Stimulated activated CD8-positive, alpha-beta memory T cell treated with anti-CD3 and anti-CD28 coated beads, Interleukin-4, amount 100 ng/mL, for 1 hour (primary cell): ENCODE results near the gene ARHGAP6.

ENCODE experiments used
- DNase-seq, 2 donors: peaks; one replicate each; pipeline ENCODE4 v3.0.0-alpha.2; 2020; ENCODE audit warnings: low read depth in 2 of 2, low spot score in 1 of 2

ARHGAP6 gene

DNA sequence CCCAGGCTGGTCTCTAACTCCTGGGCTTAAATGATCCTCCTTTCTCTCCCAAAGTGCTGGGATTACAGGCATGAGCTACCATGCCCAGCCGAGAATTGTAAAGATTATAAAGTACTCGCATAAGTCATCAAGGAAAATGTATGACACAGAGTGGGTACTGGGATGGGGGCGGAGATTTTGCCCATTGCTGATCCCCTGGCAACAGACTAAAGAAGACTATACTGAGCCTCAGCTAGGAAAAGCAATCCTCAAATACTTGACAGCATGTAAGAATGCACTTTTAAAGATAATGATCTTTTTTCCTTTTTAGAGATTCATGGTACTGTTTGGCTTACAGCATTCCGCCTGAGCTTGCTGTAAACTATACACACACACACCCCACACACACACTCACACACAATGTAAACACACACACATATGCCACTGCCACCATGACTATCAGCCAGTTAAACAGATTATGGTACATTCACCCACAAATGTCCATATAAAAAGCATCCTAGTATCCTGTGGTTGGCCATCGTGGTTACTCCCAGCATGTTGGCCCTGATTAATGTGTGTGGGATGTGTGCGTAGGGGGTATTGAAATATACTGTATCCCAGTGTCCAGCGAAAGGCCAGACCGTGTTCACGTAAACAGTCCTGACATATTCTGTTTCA is 259.5 kb downstream of the ARHGAP6 start:
- DNase-seq: no peak

DNA sequence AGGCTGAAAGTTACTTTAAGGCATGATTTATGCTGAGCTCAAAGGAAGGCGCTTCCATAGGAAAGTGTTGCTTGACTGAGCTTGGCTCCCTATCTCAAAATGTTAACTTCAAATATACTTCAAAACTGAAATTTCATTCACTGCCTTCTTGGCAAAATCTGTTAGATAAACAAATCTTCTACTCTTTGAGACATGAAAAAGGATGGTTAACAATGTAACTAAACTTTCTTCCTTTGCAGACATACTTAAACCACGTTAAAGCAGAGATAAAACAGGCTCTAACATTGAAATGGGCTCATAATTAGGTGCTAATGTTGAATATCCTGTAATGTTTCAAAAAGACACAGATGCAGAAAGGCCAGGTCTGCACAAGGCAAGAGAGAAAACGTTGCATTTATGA is 262.1 kb downstream of the ARHGAP6 start:
- no peak for DNase-seq

DNA sequence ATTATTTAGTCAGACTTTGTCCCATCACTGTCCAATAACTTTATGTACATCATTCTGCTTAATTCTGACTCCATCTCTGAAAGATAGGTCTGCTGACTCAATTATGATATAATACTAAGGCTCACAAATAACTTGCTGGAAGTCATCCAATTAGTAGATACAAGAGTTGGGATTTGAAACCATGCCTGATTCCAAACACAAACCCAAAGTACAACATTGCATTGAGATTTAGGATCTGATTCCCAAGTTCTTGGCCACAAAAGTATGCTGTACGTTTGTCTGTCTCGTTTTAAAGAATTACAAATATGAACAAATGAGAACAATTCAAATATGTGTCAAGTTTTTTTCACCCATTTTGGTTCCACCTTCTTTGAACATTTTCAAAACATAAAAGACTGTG is 263.8 kb downstream of the ARHGAP6 start:
- no peak for DNase-seq

DNA sequence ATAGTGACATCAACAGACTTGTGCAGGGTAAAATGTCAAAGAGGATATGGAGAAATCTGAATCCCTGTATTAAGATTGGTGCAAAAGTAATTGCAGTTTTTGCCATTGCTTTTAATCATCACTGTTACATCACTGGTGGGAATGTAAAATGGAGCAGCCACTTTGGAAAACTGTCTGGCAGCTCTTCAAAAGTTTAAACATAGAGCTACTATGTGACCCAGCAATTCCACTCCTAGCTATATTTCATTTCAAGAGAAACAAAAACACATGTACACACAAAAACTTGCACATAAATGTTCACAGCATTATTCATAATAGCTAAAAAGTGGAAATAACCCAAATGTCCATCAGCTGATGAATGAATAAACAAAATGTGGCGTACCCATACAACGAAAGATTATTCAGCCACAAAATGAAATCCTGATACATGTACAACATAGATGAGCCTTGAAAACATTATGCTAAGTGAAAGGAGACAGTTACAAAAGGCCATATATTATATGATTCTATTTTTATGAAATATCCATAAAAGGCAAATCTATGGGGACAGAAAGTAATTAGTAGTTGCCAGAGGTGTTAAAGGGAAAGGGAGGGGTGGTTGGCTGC is 266.1 kb downstream of the ARHGAP6 start:
- no peak for DNase-seq

DNA sequence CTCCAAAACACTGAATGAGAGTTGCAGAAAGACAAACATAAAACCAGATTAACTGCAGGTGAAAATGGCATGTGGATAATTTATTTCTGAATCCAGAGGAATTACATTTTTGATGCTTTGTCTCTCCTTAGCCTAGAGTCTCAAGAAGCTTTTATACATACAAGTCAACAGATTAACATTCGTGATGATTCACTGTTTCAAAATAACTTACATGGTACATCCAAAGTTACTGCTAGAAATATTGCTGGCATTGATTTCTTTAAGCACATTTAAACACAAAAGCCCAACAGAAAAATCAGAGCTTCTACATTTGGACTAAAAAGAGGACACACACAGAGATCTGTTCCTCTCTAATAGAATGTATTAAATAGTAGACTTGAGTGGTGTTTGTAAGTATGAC is 266.9 kb downstream of the ARHGAP6 start:
- no peak for DNase-seq

DNA sequence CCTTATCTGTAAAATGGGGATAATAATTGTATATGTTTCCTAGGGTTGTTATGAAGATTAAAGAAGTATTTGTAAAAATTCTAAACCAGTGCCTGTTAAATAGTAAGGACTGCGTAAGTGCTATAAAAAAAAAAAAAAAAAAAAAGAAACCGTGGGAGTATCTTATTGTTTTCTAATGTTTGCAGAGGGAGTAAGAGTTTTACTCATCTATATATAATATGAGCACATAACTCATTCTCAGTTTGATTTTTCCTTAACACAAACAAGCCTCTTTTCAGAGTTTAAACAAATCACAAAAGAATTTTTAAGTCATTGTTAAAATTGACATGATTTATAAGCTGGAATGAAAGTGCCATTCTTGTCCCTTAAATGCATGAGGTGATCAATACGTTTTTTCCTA is 267.6 kb downstream of the ARHGAP6 start:
- no peak for DNase-seq

DNA sequence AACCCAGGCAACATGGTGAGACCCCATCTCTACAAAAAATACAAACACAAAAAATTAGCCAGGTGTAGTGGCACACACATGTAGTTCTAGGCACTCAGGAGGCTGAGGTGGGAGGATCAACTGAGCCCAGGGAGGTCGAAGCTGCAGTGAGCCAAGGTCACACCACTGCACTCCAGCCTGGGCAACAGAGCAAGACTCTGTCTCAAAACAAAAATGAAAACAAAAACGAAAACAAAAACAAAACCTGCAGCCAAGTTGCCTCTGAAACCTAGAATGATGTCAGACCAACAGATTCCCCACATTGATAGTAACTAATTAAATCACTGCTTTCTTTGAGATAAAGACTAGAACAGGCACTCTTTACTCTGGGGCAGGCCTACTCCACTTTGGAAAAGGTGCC is 268.0 kb downstream of the ARHGAP6 start:
- DNase-seq: no peak

DNA sequence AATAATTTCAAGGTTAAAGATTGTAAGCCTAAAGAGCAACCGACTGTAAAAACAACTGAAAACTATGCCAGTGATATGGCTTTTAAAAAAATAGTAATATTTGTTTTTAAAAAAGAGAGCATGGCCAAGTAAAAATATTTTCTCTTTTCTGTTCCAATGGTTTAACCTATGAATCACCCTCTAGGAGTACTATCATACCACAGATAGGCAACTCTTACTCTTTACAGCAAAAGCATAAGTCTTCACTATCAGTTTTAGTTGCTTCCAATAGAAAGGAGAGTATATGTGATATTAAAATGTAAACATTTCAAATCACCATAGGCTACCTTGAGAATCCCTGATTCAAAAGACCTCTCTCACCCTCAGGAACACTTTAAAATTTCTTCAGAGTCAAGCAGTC is 269.9 kb downstream of the ARHGAP6 start:
- DNase-seq: no peak

DNA sequence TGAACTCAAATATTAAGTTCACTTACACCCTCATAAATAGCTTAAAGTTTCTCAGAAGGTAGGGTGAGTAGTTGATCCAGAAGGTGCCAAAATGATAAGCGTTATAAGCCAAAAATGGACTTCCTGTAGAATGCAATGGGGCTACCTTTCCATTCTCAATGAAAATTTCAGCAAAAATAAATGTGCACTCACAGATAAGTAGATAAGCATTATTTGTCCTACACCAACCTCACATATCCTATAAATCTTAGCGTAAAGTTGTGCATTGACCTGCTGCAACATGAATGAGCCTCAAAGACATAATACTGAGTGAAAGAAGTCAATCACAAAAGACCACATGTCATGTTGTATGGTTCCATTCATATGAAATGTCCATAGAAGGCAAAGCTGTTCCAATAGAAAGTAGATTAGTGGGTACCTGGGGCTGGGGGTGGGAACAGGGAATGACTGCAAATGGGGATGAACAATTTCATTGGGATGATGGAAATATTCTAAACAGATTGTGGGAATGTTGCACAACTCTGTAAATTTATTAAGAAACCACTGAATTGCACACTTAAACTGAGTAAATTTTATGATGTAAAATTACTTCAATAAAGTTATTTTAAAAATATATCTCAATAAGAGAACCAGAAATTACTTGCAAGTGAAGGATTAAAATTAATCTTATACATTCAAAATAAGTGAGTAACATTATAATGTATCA is 271.6 kb downstream of the ARHGAP6 start:
- DNase-seq: no peak

DNA sequence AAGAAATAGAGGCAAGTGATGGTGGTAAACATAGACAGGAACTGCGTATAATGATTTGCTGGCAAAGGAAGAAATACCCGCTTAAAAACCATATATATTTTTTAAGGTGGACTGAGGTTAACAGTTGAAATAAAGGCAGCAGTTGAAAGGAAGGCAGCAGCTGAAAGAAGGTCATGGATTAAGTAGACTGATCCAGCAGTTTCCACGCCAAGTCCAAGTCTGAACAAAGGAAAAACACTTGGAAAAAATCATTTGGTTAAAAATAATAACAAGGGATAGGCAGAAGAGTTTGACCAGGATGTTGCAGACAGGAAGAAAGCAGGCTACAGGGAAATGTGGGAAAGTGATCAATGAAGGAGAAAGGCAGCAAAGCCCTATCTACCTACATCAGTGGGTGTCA is 278.9 kb downstream of the ARHGAP6 start:
- no peak for DNase-seq

DNA sequence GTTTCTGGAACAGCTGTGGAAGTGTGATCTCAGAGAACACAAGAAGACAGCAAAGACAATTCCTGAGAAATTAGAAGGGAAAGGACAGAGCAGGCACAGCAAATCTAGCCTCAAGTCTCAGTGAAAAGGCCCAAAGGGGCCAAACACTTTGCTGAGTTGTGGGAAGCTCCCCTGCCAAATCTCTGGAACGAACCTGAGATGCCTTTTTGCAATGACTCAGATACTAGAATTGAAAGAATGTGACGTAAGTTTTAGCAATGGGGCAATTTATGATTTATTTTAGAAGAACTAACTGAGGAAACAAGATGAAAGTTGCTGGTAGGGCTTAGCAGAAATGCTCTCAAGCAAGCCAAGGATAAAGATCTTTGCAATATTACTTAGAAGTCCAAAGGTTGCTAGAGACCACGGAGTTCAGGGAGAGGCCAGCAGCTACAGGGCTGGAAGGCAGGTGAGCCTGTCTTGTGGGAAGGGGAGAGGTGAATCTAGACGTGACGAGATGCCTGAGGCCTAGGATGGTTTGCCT is 279.7 kb downstream of the ARHGAP6 start:
- DNase-seq: no peak

DNA sequence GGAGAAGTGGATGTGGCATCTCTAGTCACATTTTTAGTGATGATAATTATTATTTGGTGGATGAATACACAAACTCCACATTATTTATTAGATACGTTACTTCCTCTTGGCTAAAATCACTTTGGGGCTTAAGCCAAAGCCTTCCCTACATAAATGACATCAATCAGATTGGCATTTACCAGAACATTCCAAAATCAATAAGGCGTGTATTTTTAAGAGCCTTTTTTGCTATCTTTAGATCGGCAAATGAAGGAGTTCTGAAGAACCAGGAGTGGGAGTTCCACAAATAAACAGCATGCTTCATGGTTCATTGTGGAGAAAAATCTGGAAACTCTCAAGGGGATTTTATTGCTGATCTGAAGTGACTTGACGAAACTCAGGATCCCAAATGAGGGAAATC is 282.8 kb downstream of the ARHGAP6 start:
- no peak for DNase-seq

DNA sequence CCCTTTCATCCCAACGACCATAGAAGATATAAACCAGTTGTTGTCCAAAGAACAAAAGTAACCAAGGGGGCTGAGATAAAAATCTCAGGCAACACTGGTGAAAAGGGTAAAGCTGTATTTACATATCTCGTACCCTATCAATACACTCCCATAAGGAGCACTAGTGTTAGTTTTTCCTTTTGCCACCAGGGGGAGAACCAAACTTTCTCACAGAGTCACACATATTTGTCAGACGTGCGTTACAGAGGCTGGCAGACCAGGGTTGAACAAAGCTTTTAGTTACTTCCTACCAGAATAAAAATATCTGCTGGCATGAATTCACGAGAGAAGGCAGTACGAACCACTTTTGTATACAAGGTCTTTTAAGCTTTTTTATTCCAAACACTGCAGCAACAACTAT is 284.3 kb downstream of the ARHGAP6 start:
- DNase-seq: no peak

DNA sequence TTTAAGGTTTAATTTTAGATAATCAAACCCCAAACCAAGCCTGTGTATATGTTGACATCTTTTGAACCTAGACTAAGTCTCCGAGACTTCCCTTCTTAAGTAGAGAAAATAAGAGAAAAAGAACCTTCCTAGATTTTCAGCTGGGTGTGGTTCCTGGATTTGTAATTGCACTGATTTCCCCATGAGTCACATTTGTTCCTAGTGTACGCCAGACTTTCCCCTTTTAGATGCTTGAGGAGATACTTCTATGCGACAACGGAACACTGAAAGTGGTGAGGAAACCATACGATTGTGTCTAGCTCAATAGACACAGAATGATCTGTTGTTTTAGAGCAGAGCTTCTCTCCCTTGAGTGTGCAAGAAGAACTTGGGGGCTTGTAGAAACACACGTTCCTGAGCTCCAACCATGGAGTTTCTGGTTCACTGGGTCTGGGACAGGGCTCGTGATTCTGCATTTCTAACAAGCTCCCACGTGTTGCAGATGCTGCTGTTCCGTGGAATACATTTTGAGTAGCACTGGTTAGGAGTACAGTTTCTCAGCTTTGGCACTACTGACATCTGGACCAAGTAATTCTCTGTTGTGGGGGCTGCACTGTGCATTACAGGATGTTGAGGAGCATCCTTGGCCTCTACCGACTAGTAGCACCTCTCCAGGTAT is 285.4 kb downstream of the ARHGAP6 start:
- no peak for DNase-seq

DNA sequence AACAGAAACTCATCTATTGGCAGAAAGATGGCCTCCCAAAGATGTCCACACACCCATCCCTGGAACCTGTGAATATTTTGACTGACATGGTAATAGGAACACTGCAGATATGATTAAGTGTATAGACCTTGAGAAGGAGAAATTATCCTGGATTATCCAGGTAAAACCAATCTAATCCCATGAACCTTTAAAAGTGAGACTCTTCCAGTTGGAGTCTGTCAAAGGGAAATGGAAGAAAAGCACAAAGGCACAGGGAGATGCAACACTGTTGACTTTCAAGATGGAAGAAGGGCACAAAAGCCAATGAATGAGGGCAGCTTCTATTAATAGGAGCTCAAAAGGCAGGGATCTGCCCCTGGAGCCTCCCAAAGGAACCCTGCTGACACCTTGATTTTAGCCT is 289.6 kb downstream of the ARHGAP6 start:
- no peak for DNase-seq

DNA sequence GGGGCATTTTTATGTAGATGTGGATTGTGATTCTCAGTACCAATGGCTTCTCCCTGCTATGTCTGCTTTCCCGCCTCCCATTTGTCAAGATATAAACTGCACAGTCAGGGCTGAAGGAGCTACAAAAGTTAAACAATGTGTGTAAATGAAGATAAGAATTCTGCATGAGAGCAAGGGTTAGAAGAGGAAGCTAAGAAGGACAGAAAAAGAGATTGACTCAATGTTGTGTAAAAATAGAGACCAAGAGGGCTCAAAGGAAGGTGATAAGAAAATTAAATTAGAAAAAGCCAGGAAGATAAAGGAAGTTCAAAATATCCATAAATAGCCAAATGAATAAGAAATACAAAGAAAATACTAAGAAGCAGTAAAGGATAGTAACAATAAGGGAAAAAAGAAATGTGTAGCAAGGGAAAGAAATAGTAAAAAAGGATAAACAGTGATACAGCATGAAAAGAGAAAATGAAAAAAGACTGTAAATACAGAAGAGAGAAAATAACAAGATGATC is 290.1 kb downstream of the ARHGAP6 start:
- DNase-seq: no peak

DNA sequence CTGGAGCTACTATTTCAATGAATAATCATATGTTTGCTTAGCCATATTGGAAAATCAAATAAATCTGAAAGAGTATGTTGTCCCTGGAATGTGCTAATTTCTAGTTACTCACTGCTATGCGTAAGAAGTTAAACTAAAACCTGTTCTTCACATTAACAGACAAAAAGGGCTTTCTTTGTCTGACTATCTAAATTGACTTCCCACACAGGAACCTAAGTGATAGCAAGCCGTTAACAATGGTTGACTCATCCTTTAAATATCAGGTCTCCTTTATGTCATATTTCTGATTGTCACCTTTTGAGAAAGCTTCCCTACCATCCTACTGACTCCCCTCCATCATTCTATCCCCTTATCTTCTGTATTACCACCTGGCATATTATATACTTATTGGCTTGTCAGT is 291.1 kb downstream of the ARHGAP6 start:
- no peak for DNase-seq

DNA sequence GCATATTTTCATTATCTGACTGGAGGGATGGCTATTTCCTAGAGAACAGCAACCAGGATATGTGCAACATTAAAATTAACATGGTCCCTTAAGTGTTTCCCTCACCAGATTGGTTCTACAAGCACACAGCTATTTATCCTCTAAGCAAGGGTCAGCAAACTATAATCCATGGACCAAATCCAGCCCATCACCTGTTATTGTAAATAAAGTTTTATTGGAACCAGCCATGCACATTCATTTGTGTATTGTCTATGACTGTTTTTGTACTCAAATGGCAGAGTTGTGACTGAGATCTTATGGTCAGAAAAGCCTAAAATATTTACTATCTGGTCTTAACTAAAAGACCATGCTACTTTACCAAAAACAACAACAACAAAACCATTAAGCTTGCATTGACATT is 294.6 kb downstream of the ARHGAP6 start:
- no peak for DNase-seq

DNA sequence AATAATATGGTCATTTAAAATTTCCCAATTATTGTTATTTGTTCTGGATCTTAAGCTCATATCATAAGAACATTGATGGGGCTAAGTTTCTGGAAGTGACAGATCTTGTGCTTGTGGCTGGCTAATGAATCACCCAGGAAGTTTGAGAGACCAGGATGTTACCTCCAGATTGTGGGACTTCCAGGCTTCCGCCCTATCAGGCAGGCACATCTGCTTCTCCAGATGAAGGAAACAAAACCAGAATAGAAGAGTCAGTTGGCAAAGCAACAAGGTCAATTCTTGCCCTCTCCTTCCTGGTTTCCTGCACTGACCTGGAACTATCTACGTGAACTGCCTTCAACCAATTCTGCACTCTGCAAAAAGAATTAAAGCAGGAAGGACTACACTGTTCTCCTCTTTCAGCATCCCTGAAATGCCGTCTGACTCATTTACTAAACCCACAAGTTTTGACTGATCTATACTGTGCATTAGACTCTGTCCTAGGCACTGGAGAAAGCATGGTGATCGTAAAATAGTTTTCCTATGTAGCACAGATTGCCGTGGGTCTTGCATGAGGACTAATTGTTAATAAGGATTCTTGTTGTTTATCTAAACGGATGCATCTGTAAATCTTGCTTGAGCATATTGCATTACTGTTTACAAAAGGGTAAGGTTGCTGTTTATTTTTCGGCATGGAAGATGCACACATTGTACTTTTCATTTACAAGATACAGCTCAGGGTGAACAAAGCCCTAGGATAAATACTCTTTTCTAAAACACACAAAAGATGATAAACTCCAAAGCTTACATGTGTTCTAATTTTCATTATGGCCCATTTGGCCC is 297.9 kb downstream of the ARHGAP6 start:
- no peak for DNase-seq

DNA sequence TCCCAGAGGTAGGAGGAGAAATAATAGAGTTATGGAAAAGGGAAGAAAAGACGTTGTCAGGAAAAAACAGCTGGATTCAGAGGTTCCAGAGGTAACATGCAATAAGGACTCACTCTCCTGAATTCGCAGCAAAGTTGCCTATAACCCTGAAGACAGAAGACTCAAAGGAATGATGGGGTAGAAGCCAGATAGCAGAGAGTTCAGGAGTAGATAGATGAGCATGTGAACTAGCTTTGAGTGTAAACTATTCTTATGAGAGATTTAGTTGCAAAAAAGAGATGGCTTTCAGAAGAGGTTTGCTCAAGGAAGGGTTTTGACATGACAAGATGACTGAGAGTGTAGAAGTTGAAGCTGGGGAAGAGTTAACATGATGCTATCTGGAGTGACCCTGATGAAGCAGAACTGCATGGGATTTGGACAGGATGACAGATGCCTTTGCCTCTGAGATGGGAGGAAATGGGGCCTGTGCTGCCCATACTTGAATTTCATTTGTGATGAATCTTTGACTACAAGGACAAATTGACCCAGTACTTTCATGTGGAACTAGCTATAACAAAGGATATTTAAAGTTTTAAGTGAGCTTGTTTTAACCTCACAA is 298.6 kb downstream of the ARHGAP6 start:
- DNase-seq: no peak

DNA sequence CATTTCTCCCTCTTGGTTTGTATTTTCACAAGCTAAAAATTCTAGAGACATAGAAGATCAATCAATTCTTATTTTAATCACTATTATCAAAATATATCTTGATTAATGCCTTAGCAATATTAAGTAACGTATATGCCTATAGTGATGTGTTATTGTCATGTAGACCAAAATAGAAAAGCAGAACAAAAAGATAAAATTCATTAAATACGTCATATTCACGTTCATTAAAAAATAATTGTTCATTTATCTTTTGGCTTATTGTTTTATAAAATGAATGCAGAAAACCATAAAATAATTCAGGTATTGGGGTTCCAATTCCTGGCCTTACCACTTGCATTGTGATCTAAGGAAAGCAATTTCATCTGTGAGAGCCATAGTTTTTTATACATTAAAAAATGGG is 300.3 kb downstream of the ARHGAP6 start:
- no peak for DNase-seq
